ENCODE measurements around the gene DOC2A.

Gene DOC2A

GRCh38 chr16:30004811-30005242 is 6.0 kb downstream of the DOC2A start:
- H3K9me3 ChIP-seq (ENCODE audit: low read length), result no peaks in the 10 kb centered on the region
- H3K27me3 ChIP-seq (ENCODE audit: insufficient read depth, low read length), result no peaks in the 10 kb centered on the region; the same call in none of the 2 replicates
- no peak overlapping the region for H3K27ac ChIP-seq (ENCODE audit: low read depth, low read length, poor library complexity, severe bottlenecking)
- H3K79me2 ChIP-seq (ENCODE audit: insufficient read depth, low read length), result no peaks in the 10 kb centered on the region
- no peak overlapping the region for H3K9ac ChIP-seq (ENCODE audit: low read length)
- no peak overlapping the region for H3K4me2 ChIP-seq (ENCODE audit: low read length)
- TF ChIP-seq CTCF (IDR thresholded peaks at IDR 0.05; ENCODE audit: low read length), result no peak
- TF ChIP-seq EZH2 (IDR thresholded peaks at IDR 0.05; ENCODE audit: borderline replicate concordance, low read length), result no peak
- no peak overlapping the region for H3K4me3 ChIP-seq (ENCODE audit: low read depth, low read length, poor library complexity, severe bottlenecking)
- H3K9me2 ChIP-seq (ENCODE audit: low read depth, low read length), result no peaks in the 10 kb centered on the region
- H4K20me1 ChIP-seq (ENCODE audit: insufficient read depth, low read length), result no peaks in the 10 kb centered on the region
- H3K4me1 ChIP-seq (ENCODE audit: insufficient read depth, low read length, severe bottlenecking), result no peaks in the 10 kb centered on the region
- H3F3A ChIP-seq (ENCODE audit: insufficient read depth, low read length), result no peaks in the 10 kb centered on the region
- H2AFZ ChIP-seq (ENCODE audit: low read length), result no peak overlapping the region
- H3K36me3 ChIP-seq (ENCODE audit: insufficient read depth, low read length), result peaks cover 25% of the 10 kb centered on the region

- H3K4me2 ChIP-seq (ENCODE audit: low read length), result no peak overlapping the region
- H3K79me2 ChIP-seq (ENCODE audit: insufficient read depth, low read length), result no peaks in the 10 kb centered on the region
- H3K27ac ChIP-seq (ENCODE audit: low read depth, low read length, poor library complexity, severe bottlenecking), result no peak overlapping the region
- TF ChIP-seq CTCF (IDR thresholded peaks at IDR 0.05; ENCODE audit: low read length) (no peak), EZH2 (IDR thresholded peaks at IDR 0.05; ENCODE audit: borderline replicate concordance, low read length) (no peak)
- H3K4me3 ChIP-seq (ENCODE audit: low read depth, low read length, poor library complexity, severe bottlenecking), result no peak overlapping the region
- H3K36me3 ChIP-seq (ENCODE audit: insufficient read depth, low read length), result peaks cover 30% of the 10 kb centered on the region
- H3K4me1 ChIP-seq (ENCODE audit: insufficient read depth, low read length, severe bottlenecking), result no peaks in the 10 kb centered on the region
- H2AFZ ChIP-seq (ENCODE audit: low read length), result no peak overlapping the region
- no peaks in the 10 kb centered on the region for H3K9me3 ChIP-seq (ENCODE audit: low read length)
- no peak overlapping the region for H3K9ac ChIP-seq (ENCODE audit: low read length)
- H4K20me1 ChIP-seq (ENCODE audit: insufficient read depth, low read length), result no peaks in the 10 kb centered on the region
- no peaks in the 10 kb centered on the region for H3K9me2 ChIP-seq (ENCODE audit: low read depth, low read length)
- H3K27me3 ChIP-seq (ENCODE audit: insufficient read depth, low read length), result no peaks in the 10 kb centered on the region; the same call in none of the 2 replicates
- no peaks in the 10 kb centered on the region for H3F3A ChIP-seq (ENCODE audit: insufficient read depth, low read length)
These were observed 6.4 kb downstream of the DOC2A start for GRCh38 chr16:30004424-30004776.

GRCh38 chr16:30003670-30004423 is 7.0 kb downstream of the DOC2A start:
- Histone ChIP-seq H4K20me1 (ENCODE audit: insufficient read depth, low read length) (no peaks in the 10 kb centered on the region), H3K4me2 (ENCODE audit: low read length) (no peak overlapping the region), H3K79me2 (ENCODE audit: insufficient read depth, low read length) (no peaks in the 10 kb centered on the region), H3K9ac (ENCODE audit: low read length) (no peak overlapping the region), H2AFZ (ENCODE audit: low read length) (no peak overlapping the region), H3F3A (ENCODE audit: insufficient read depth, low read length) (no peaks in the 10 kb centered on the region), H3K27ac (ENCODE audit: low read depth, low read length, poor library complexity, severe bottlenecking) (no peak overlapping the region), H3K27me3 (ENCODE audit: insufficient read depth, low read length) (no peaks in the 10 kb centered on the region; the same call in 1 of the 2 replicates), H3K4me3 (ENCODE audit: low read depth, low read length, poor library complexity, severe bottlenecking) (no peak overlapping the region), H3K9me2 (ENCODE audit: low read depth, low read length) (no peaks in the 10 kb centered on the region), H3K36me3 (ENCODE audit: insufficient read depth, low read length) (peaks cover 32% of the 10 kb centered on the region), H3K4me1 (ENCODE audit: insufficient read depth, low read length, severe bottlenecking) (no peaks in the 10 kb centered on the region), H3K9me3 (ENCODE audit: low read length) (no peaks in the 10 kb centered on the region)
- no peak for TF ChIP-seq EZH2 (IDR thresholded peaks at IDR 0.05; ENCODE audit: borderline replicate concordance, low read length)
- no peak for TF ChIP-seq CTCF (IDR thresholded peaks at IDR 0.05; ENCODE audit: low read length)
